HEK293 (cell line): Measurements from ENCODE around the gene RAB10.

Source experiments
- CTCF ChIA-PET: fragments of 350-600 bp; formaldehyde crosslinking; extraction: SDS; loops from one replicate; lab custom pipeline; 2021; ENCODE audit warnings: antibody characterized with exemption; lab: Yijun Ruan, JAX
- POLR2A ChIA-PET: fragments of 300-600 bp; formaldehyde crosslinking; extraction: SDS; loops from one replicate; lab custom pipeline; 2020; ENCODE audit warnings: antibody characterized with exemption, inconsistent platforms; lab: Yijun Ruan, JAX
- H3K27ac ChIP-seq: fragments of 200-500 bp; sonication (Bioruptor generic); 2 replicates; pipeline ENCODE4 v1.5.1; 2014; ENCODE audit warnings: low read depth, low read length, control low read depth, inconsistent platforms; ENCODE audit errors: extremely low read depth
- H3K36me3 ChIP-seq, 2 experiments: fragments of 200-500 bp in 1 of 2; sonication (Bioruptor generic) in 1 of 2; 1 replicate in 1 of 2; 2 replicates in 1 of 2; pipeline ENCODE4 v1.5.1; 2014 to 2017; ENCODE audit warnings: inconsistent platforms in 2 of 2, low read length in 2 of 2; ENCODE audit not compliant: control insufficient read depth in 2 of 2, insufficient read depth in 1 of 2
- H3K4me1 ChIP-seq: fragments of 200-500 bp; sonication (Bioruptor generic); 2 replicates; pipeline ENCODE4 v1.5.1; 2014; ENCODE audit warnings: mild to moderate bottlenecking, low read length, inconsistent platforms; ENCODE audit not compliant: control insufficient read depth, insufficient read depth
- H3K4me3 ChIP-seq: 2 replicates; pipeline ENCODE4 v1.5.1; 2011; ENCODE audit warnings: low read depth, mild to moderate bottlenecking, control low read depth, low read length, moderate library complexity
- H3K9me3 ChIP-seq: fragments of 200-500 bp; sonication (Bioruptor generic); 2 replicates; pipeline ENCODE4 v1.5.1; 2014; ENCODE audit warnings: low read depth, low read length, inconsistent platforms; ENCODE audit not compliant: control insufficient read depth, insufficient read depth
- AEBP2 ChIP-seq: fragments of 450-650 bp; formaldehyde crosslinking; IDR thresholded peaks from 2 replicates; pipeline ENCODE4 v1.5.1; 2016; ENCODE audit warnings: missing biosample characterization, missing genetic modification characterization, borderline replicate concordance
- GLIS1 ChIP-seq: fragments of 450-650 bp; formaldehyde crosslinking; IDR thresholded peaks from 2 replicates; pipeline ENCODE4 v1.5.1; 2016; ENCODE audit warnings: missing biosample characterization, missing genetic modification characterization
- HOXA7 ChIP-seq: sonication (generic); formaldehyde crosslinking; IDR thresholded peaks from 2 replicates; pipeline ENCODE4 v1.8.1; 2022; ENCODE audit warnings: missing genetic modification reagents, borderline replicate concordance
- KLF1 ChIP-seq: fragments of 450-650 bp; formaldehyde crosslinking; IDR thresholded peaks from 2 replicates; pipeline ENCODE4 v1.5.1; 2016; ENCODE audit warnings: missing biosample characterization, missing genetic modification characterization
- RBAK ChIP-seq: fragments of 450-650 bp; formaldehyde crosslinking; IDR thresholded peaks from 2 replicates; pipeline ENCODE4 v1.5.1; 2016; ENCODE audit warnings: missing biosample characterization, missing genetic modification characterization
- TCF7L2 ChIP-seq: IDR thresholded peaks from 2 replicates; pipeline ENCODE4 v1.6.1; 2011; ENCODE audit warnings: low read depth, mild to moderate bottlenecking, inconsistent platforms, low read length, moderate library complexity, borderline replicate concordance
- ZBTB10 ChIP-seq: fragments of 450-650 bp; formaldehyde crosslinking; IDR thresholded peaks from 2 replicates; pipeline ENCODE4 v1.5.1; 2016; ENCODE audit warnings: missing biosample characterization, missing genetic modification characterization
- ZBTB17 ChIP-seq: fragments of 450-650 bp; formaldehyde crosslinking; IDR thresholded peaks from 2 replicates; pipeline ENCODE4 v1.5.1; 2016; ENCODE audit warnings: missing biosample characterization, missing genetic modification characterization
- ZNF121 ChIP-seq: fragments of 450-650 bp; formaldehyde crosslinking; IDR thresholded peaks from 2 replicates; pipeline ENCODE4 v1.5.1; 2016; ENCODE audit warnings: missing biosample characterization, missing genetic modification characterization
- ZNF768 ChIP-seq: fragments of 450-650 bp; formaldehyde crosslinking; IDR thresholded peaks from 2 replicates; pipeline ENCODE4 v1.5.1; 2018; ENCODE audit warnings: missing biosample characterization, mild to moderate bottlenecking, missing genetic modification characterization
- TF ChIP-seq, protein P1 (sequence below): IDR thresholded peaks from 2 replicates; pipeline ENCODE4 v1.6.1; 2011; ENCODE audit warnings: mild to moderate bottlenecking, low read depth, low read length, borderline replicate concordance
- TF ChIP-seq, protein P2 (sequence below): fragments of 450-650 bp; formaldehyde crosslinking; IDR thresholded peaks from 2 replicates; pipeline ENCODE4 v1.5.1; 2017; ENCODE audit warnings: missing biosample characterization, mild to moderate bottlenecking, missing genetic modification characterization, moderate library complexity
- TF ChIP-seq, protein P3 (sequence below): fragments of 450-650 bp; IDR thresholded peaks from 2 replicates; pipeline ENCODE4 v1.5.1; 2018; ENCODE audit warnings: missing biosample characterization, missing genetic modification characterization
- TF ChIP-seq, protein P4 (sequence below): fragments of 450-650 bp; formaldehyde crosslinking; IDR thresholded peaks from 2 replicates; pipeline ENCODE4; 2016; ENCODE audit warnings: missing biosample characterization, missing genetic modification characterization

RAB10 gene

DNA sequence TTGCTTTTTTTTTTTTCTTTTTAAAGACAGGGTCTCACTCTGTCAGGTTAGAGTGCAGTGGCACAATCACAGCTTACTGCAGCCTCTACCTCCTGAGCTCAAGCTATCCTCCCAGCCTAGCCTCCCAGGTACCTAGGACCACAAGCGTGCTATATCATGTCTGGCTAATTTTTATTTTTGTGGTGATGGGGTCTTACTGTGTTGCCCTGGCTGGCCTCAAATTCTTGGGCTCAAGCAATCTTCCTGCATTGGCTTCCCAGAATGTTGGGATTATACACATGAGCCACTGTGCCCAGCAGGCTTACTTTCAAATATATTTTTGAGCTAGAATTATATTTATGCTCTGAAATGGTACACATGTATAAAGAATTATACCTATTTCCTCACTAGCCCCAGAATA lies 85.6 kb downstream of the RAB10 start:
- POLR2A ChIA-PET = interaction anchor here (0.5 to 0.6 kb wide), 2 partner anchors 12 to 21 kb away, joined by 3 to 9 read pairs; no protein-coding TSS in a partner anchor
- CTCF ChIA-PET = interaction anchor here (0.5 to 1.5 kb wide), 4 partner anchors 31 to 128 kb away, joined by 3 to 8 read pairs (median 4); no protein-coding TSS in a partner anchor
- Histone ChIP-seq H3K27ac (no peak overlapping the region), H3K9me3 (no peaks in the 10 kb centered on the region), H3K4me3 (no peak overlapping the region), H3K4me1 (peaks cover 4% of the 10 kb centered on the region), H3K36me3 (no peaks in the 10 kb centered on the region; a peak in 1 of 3 replicates)
- TF ChIP-seq ZNF121 (tag by site-specific recombination) (peak; percentile 61; the same call in 1 of the 2 replicates), ZNF768 (tag by site-specific recombination) (no peak)

DNA sequence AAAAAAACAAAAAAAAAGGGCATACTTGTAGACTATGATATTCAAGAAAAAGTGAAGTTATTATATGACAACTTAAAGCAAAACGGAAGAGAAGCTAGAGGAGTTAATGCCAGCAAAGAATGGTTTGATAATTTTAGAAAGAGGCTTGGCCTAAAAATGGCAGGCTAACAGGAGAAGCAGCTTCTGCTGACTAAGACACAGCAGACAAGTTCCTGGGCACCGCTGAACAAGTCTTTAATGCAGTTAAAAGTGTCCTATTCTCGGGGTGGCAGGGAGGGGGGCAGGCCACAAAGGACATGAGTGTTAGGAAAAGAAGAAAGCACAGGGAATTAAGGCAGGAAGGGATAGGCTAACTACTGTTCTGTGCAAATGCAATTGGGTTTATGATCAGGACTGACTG lies 88.7 kb downstream of the RAB10 start:
- H3K36me3 ChIP-seq = peaks cover 0 to under 1% of the 10 kb centered on the region in 2 experiments; a peak in 2 of 3 replicates
- TF ChIP-seq KLF1 (tag by site-specific recombination) = no peak
- TF ChIP-seq, protein P1, sequence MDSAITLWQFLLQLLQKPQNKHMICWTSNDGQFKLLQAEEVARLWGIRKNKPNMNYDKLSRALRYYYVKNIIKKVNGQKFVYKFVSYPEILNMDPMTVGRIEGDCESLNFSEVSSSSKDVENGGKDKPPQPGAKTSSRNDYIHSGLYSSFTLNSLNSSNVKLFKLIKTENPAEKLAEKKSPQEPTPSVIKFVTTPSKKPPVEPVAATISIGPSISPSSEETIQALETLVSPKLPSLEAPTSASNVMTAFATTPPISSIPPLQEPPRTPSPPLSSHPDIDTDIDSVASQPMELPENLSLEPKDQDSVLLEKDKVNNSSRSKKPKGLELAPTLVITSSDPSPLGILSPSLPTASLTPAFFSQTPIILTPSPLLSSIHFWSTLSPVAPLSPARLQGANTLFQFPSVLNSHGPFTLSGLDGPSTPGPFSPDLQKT = no peak
- TF ChIP-seq, protein P2, sequence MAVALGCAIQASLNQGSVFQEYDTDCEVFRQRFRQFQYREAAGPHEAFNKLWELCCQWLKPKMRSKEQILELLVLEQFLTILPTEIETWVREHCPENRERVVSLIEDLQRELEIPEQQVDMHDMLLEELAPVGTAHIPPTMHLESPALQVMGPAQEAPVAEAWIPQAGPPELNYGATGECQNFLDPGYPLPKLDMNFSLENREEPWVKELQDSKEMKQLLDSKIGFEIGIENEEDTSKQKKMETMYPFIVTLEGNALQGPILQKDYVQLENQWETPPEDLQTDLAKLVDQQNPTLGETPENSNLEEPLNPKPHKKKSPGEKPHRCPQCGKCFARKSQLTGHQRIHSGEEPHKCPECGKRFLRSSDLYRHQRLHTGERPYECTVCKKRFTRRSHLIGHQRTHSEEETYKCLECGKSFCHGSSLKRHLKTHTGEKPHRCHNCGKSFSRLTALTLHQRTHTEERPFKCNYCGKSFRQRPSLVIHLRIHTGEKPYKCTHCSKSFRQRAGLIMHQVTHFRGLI (tag by site-specific recombination) = no peak
- POLR2A ChIA-PET = no interaction called here
- H3K4me1 ChIP-seq = peaks cover 11% of the 10 kb centered on the region
- no peak overlapping the region for H3K4me3 ChIP-seq
- H3K9me3 ChIP-seq = no peaks in the 10 kb centered on the region
- CTCF ChIA-PET = no interaction called here
- H3K27ac ChIP-seq = no peak overlapping the region

GRCh38 chr2:26123426-26123825 lies 89.5 kb downstream of the RAB10 start:
- CTCF ChIA-PET = interaction anchor here (0.8 kb wide), 1 partner anchor 18 kb away, joined by 3 read pairs; no protein-coding TSS in a partner anchor
- POLR2A ChIA-PET = no interaction called here
- Histone ChIP-seq H3K4me1 (peaks cover 11% of the 10 kb centered on the region), H3K27ac (no peak overlapping the region), H3K36me3 (peaks cover 0 to 7% of the 10 kb centered on the region in 2 experiments; a peak in 2 of 3 replicates), H3K4me3 (no peak overlapping the region), H3K9me3 (no peaks in the 10 kb centered on the region)
- 0 out of 2 replicates have a peak, but pooled peaks have one; percentile 17 for TF ChIP-seq ZBTB17 (tag by site-specific recombination)
- TF ChIP-seq, protein P3, sequence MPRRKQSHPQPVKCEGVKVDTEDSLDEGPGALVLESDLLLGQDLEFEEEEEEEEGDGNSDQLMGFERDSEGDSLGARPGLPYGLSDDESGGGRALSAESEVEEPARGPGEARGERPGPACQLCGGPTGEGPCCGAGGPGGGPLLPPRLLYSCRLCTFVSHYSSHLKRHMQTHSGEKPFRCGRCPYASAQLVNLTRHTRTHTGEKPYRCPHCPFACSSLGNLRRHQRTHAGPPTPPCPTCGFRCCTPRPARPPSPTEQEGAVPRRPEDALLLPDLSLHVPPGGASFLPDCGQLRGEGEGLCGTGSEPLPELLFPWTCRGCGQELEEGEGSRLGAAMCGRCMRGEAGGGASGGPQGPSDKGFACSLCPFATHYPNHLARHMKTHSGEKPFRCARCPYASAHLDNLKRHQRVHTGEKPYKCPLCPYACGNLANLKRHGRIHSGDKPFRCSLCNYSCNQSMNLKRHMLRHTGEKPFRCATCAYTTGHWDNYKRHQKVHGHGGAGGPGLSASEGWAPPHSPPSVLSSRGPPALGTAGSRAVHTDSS (tag by site-specific recombination) = no peak
- TF ChIP-seq RBAK = no peak
- no peak for TF ChIP-seq ZBTB10
- TF ChIP-seq HOXA7 (CRISPR knock-in tag) = no peak

DNA sequence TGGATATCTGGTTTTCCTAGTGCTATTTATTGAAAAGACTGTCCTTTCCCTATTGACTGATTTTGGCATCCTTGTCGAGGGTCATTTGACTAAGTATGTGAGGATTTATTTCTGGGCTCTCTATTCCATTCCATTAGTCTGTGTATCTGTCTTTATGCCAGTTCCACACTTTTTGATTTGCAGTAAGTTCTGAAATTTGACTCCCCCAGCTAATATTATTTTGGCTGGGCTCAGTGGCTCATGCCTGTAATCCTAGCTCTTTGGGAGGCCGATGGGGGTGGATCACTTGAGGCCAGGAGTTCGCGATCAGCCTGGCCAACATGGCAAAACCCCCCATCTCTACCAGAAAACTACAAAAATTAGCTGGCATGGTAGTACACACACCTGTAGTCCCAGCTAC lies 92.2 kb downstream of the RAB10 start:
- Histone ChIP-seq H3K27ac (no peak overlapping the region), H3K4me3 (no peak overlapping the region), H3K36me3 (peaks cover 0 to 12% of the 10 kb centered on the region in 2 experiments), H3K9me3 (no peaks in the 10 kb centered on the region), H3K4me1 (peaks cover 7% of the 10 kb centered on the region)
- POLR2A ChIA-PET = no interaction called here
- CTCF ChIA-PET = interaction anchor here (0.6 to 1.2 kb wide), 3 partner anchors 31 to 764 kb away, joined by 3 to 4 read pairs (median 4); no protein-coding TSS in a partner anchor
- TF ChIP-seq AEBP2 (tag by site-specific recombination) = no peak
- TF ChIP-seq, protein P4, sequence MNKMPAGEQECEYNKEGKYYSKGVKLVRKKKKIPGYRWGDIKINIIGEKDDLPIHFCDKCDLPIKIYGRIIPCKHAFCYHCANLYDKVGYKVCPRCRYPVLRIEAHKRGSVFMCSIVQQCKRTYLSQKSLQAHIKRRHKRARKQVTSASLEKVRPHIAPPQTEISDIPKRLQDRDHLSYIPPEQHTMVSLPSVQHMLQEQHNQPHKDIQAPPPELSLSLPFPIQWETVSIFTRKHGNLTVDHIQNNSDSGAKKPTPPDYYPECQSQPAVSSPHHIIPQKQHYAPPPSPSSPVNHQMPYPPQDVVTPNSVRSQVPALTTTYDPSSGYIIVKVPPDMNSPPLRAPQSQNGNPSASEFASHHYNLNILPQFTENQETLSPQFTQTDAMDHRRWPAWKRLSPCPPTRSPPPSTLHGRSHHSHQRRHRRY (tag by site-specific recombination) = no peak
- TF ChIP-seq ZBTB17 (tag by site-specific recombination) = peak; percentile 55
- no peak for TF ChIP-seq TCF7L2
- TF ChIP-seq GLIS1 (tag by site-specific recombination) = 0 out of 2 replicates have a peak, but pooled peaks have one; percentile 8
